BJ (cell line): ENCODE data around the gene AMOTL1. TPM values are rescaled to one million over a fixed set of nuclear protein-coding genes. Genes with fewer than 3 reads are reported as not detected.

Experiments used
- CTCF ChIA-PET: fragments of 350-600 bp; formaldehyde crosslinking; extraction: SDS; loops from one replicate; lab custom pipeline; 2021; ENCODE audit warnings: antibody characterized with exemption, inconsistent platforms; lab: Yijun Ruan, JAX
- POLR2A ChIA-PET: fragments of 300-600 bp; sonication (Branson Sonifier 250); formaldehyde crosslinking; extraction: SDS; loops from one replicate; lab custom pipeline; 2021; ENCODE audit warnings: antibody characterized with exemption; lab: Charles Lee
- DNase-seq: peaks from one replicate; pipeline ENCODE4 v3.0.0-alpha.2; 2011; ENCODE audit warnings: low read depth
- H3K27me3 ChIP-seq: 2 replicates; pipeline ENCODE4 v1.6.0; 2011; ENCODE audit warnings: low read length; ENCODE audit not compliant: control insufficient read depth, insufficient read depth
- H3K36me3 ChIP-seq: 2 replicates; pipeline ENCODE4 v1.5.1; 2011; ENCODE audit warnings: low read length; ENCODE audit not compliant: control insufficient read depth, insufficient read depth
- H3K4me3 ChIP-seq: 2 replicates; pipeline ENCODE4 v1.5.1; 2011; ENCODE audit warnings: low read depth, mild to moderate bottlenecking, control low read depth, low read length
- polyA plus RNA-seq: library from polyadenylated mRNA; depleted of rRNA; stranded (reverse); fragments of >200 nt; gene quantifications from 2 replicates; pipeline ENCODE4 v1.2.3, GENCODE V29; 2011
- TF ChIP-seq, protein P1 (sequence below): IDR thresholded peaks from 2 replicates; pipeline ENCODE4 v1.5.1; 2011; ENCODE audit warnings: low read depth, mild to moderate bottlenecking, control low read depth, inconsistent platforms, low read length, moderate library complexity; ENCODE audit not compliant: insufficient read depth

Gene AMOTL1
- polyA plus RNA-seq, 1 experiment, result 25.5 TPM

DNA sequence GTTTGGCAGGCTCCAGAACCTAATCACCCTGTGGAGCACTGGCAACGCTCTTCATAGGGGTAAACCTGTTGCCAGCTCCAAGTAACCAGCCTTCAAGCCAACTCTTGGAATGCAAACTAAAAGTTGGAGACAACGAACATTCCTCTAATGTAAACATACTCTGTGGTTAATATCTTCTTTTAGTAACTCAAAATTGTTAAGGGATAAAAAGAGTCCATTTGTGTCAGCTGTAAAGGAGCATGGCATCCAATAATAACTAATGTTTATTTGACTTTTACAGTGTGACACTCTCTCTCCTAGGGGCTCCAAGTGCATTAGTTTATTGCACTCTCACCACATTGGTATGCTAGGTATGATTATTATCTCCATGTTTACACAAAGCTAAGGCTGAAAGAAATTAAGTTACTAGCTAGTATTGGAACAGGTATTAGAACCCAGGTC lies 31.0 kb upstream of the AMOTL1 start:
- ChIA-PET POLR2A (interaction anchor here (0.6 kb wide), 1 partner anchor 112 kb away, joined by 3 read pairs; no protein-coding TSS in a partner anchor), CTCF (interaction anchor here (1.0 to 1.1 kb wide), 3 partner anchors 10 to 114 kb away, joined by 3 to 4 read pairs (median 3); no protein-coding TSS in a partner anchor)
- Histone ChIP-seq H3K27me3 (no peaks in the 10 kb centered on the region), H3K4me3 (no peak overlapping the region), H3K36me3 (no peaks in the 10 kb centered on the region)
- TF ChIP-seq, protein P1, sequence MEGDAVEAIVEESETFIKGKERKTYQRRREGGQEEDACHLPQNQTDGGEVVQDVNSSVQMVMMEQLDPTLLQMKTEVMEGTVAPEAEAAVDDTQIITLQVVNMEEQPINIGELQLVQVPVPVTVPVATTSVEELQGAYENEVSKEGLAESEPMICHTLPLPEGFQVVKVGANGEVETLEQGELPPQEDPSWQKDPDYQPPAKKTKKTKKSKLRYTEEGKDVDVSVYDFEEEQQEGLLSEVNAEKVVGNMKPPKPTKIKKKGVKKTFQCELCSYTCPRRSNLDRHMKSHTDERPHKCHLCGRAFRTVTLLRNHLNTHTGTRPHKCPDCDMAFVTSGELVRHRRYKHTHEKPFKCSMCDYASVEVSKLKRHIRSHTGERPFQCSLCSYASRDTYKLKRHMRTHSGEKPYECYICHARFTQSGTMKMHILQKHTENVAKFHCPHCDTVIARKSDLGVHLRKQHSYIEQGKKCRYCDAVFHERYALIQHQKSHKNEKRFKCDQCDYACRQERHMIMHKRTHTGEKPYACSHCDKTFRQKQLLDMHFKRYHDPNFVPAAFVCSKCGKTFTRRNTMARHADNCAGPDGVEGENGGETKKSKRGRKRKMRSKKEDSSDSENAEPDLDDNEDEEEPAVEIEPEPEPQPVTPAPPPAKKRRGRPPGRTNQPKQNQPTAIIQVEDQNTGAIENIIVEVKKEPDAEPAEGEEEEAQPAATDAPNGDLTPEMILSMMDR, result no peak
- no peak for DNase-seq

DNA sequence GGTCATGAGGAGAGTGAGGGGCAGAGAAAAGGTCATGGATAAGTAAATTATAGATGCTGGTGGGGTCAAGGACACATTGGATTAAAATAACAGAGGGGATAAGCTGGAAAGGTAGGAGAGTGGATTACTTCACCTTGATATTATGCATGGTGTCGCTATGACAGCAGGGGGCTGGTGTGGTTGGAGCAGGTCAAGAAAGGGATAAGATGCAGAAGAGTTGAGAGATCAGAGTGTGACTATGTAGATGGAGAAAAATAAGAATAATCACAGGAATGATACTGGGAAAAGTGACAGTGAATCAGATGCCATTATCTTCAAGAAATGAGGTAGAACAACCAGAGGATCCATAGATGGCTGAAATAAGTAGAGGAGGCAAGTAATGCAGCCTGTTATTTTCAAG lies 29.4 kb upstream of the AMOTL1 start:
- Histone ChIP-seq H3K27me3 (no peaks in the 10 kb centered on the region), H3K36me3 (no peaks in the 10 kb centered on the region), H3K4me3 (no peak overlapping the region)
- no peak for DNase-seq
- TF ChIP-seq, protein P1, result no peak
- ChIA-PET CTCF (interaction anchor here (1.5 to 7.1 kb wide), 3 partner anchors 9 to 116 kb away, joined by 3 to 43 read pairs (median 36); no protein-coding TSS in a partner anchor), POLR2A (no interaction called here)

DNA sequence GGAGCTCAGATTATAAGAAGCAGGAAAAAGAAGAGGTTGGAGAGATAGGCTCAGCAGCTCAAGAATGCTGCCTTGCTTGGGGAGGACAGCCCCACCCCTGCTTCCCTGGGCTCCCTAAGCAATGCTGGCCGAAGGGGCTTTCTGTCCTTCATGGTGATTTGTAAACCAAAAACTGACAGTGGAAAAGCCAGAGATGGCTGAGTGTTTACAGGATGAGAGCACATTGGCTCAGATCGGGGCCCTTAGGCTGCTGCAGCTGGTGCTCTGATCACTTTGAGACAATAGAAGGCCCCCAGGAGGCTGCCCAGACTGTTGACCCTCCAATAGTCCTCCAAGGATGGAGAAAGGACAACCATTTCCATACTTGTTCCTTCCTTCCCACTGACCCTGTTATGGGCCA lies 28.8 kb upstream of the AMOTL1 start:
- Histone ChIP-seq H3K36me3 (no peaks in the 10 kb centered on the region), H3K27me3 (no peaks in the 10 kb centered on the region), H3K4me3 (no peak overlapping the region)
- ChIA-PET CTCF (interaction anchor here (1.0 to 7.1 kb wide), 4 partner anchors 9 to 117 kb away, joined by 3 to 43 read pairs (median 20); no protein-coding TSS in a partner anchor), POLR2A (no interaction called here)
- TF ChIP-seq, protein P1, result no peak
- DNase-seq, result no peak

DNA sequence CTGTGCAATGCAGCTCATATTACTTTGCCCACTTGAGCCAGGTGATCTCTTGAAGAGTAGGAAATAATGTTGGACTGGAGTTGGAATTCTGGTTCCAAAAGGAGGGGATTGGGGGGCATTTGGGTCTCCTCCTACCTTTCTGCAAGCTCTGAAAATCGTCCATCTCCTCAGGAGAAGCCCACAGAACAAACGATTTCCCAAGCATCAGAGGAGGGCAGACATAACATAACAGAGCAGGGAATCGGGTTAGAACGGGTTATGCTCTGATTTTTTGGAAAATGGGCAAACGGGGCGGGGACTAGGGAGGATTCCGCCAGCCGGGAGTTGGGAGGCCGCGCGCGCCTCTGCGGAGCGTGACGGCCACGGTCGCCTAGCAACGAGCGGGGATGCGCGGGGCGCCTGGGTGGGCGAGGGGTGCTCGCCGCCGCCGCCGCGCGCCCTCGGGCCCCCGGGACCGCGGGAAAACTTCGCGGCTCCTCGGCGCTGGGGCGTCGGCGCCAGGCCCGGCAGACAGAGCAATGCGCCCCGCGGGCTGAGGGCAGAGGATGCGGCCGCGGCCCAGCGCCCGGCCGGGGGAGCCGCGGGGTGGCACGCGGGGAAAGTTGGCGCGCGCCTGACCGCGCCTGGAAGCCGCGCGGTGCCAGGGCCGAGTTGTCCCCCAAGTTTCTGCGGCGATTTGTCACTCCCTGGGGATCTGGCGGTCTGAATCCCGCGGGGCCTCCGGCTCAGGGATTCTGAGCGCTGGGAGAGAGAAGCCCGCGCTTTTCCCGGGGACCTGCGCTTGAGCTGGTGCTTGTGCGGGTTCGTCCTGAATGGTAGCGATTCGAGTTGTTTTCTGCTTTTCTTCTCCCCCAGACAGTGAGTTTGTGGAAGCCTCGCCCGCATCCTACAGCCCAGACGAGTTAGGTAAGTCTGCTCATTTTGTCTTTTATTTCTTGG lies 27.8 kb upstream of the AMOTL1 start:
- no peak for DNase-seq

More for the DNA sequence above, 27.8 kb upstream of the AMOTL1 start:
- TF ChIP-seq, protein P1, result no peak
- ChIA-PET CTCF (interaction anchor here (0.6 to 7.1 kb wide), 25 partner anchors 8 to 318 kb away, joined by 3 to 43 read pairs (median 4); no protein-coding TSS in a partner anchor), POLR2A (no interaction called here)
- Histone ChIP-seq H3K36me3 (no peaks in the 10 kb centered on the region), H3K27me3 (no peaks in the 10 kb centered on the region), H3K4me3 (peak overlapping the region; percentile 55)
